Measurements from ENCODE around the gene DBH. TPM values are rescaled to one million over a fixed set of nuclear protein-coding genes. Genes with fewer than 3 reads are reported as not detected.

The DBH gene
- polyA plus RNA-seq, 1 experiment: not detected

DNA sequence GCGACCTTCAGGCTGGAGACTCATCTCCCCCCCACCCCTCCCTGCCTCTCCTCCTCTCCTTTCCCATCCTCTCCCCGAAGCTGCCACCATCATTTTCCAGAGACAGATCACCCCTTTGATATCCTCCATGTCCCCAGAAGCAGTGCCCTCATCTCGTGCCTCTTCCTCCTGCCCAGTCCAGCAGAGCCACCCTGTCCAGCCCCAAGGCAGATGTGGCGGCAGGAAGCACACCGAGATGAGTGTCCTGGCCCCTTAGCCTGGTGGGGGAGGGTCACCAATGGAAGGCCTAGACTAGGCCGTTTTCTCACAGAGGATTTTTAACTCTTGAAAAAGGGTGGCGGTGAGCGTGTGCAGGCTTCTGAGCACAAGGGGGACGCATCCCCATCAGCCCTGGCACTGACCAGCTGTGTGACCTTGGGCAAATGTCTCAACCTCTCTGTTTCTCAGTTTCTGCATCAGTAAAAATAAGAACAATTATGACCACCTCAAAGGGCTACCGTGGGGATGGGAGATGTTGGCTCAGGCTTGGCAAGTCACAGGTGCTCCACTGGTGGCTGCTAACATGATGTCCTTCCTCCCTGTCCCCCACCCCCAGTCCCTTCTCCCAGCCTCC, 53.1 kb downstream of the DBH start:
- TF ChIP-seq, protein P1, sequence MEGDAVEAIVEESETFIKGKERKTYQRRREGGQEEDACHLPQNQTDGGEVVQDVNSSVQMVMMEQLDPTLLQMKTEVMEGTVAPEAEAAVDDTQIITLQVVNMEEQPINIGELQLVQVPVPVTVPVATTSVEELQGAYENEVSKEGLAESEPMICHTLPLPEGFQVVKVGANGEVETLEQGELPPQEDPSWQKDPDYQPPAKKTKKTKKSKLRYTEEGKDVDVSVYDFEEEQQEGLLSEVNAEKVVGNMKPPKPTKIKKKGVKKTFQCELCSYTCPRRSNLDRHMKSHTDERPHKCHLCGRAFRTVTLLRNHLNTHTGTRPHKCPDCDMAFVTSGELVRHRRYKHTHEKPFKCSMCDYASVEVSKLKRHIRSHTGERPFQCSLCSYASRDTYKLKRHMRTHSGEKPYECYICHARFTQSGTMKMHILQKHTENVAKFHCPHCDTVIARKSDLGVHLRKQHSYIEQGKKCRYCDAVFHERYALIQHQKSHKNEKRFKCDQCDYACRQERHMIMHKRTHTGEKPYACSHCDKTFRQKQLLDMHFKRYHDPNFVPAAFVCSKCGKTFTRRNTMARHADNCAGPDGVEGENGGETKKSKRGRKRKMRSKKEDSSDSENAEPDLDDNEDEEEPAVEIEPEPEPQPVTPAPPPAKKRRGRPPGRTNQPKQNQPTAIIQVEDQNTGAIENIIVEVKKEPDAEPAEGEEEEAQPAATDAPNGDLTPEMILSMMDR (IDR thresholded peaks at IDR 0.05; ENCODE audit: insufficient read depth, low read depth, low read length): no peak
- Histone ChIP-seq H3K36me3 (ENCODE audit: control insufficient read depth, insufficient read depth, low read length) (no peaks in the 10 kb centered on the region), H3K4me3 (ENCODE audit: low read depth, low read length) (no peak overlapping the region), H3K27me3 (ENCODE audit: control insufficient read depth, insufficient read depth, low read length) (peaks cover 2% of the 10 kb centered on the region; the same call in 1 of the 2 replicates)
- POLR2A ChIA-PET: no interaction called here
- CTCF ChIA-PET: no interaction called here
- DNase-seq (ENCODE audit: low read depth): no peak

DNA sequence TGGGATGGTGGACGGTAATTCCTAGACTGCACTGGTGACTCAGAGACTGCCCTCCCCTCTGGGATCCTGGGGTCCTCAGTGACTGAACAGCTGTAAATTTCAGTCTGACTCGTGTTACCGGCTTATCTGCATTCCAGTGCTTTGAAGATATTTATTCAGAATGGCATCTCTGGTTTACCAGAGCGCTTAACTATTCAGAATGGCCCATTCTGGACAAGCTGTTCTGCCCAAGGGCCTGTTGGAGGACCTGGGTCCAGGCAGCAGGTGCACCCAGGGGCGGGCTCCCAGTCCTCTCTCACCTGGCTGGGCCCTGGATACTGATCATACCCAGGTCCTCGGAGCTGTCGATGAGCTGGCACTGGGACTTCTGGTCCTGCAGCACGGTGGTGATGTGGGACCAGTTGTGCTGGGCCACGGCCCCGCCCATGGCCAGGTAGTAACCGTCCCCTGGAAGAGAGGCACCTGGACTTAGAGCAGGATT, 54.0 kb downstream of the DBH start:
- POLR2A ChIA-PET: no interaction called here
- DNase-seq (ENCODE audit: low read depth): no peak

GRCh38 chr9:133691191-133691590, 55.0 kb downstream of the DBH start:
- CTCF ChIA-PET: interaction anchor here (0.9 to 1.2 kb wide), 2 partner anchors 11 to 25 kb away, joined by 3 read pairs; no protein-coding TSS in a partner anchor

More for the DNA sequence above, 54.0 kb downstream of the DBH start:
- Histone ChIP-seq H3K27me3 (ENCODE audit: control insufficient read depth, insufficient read depth, low read length) (peaks cover 2% of the 10 kb centered on the region; the same call in 1 of the 2 replicates), H3K4me3 (ENCODE audit: low read depth, low read length) (no peak overlapping the region), H3K36me3 (ENCODE audit: control insufficient read depth, insufficient read depth, low read length) (no peaks in the 10 kb centered on the region)
- TF ChIP-seq, protein P1 (IDR thresholded peaks at IDR 0.05; ENCODE audit: insufficient read depth, low read depth, low read length): no peak
- CTCF ChIA-PET: no interaction called here

DNA sequence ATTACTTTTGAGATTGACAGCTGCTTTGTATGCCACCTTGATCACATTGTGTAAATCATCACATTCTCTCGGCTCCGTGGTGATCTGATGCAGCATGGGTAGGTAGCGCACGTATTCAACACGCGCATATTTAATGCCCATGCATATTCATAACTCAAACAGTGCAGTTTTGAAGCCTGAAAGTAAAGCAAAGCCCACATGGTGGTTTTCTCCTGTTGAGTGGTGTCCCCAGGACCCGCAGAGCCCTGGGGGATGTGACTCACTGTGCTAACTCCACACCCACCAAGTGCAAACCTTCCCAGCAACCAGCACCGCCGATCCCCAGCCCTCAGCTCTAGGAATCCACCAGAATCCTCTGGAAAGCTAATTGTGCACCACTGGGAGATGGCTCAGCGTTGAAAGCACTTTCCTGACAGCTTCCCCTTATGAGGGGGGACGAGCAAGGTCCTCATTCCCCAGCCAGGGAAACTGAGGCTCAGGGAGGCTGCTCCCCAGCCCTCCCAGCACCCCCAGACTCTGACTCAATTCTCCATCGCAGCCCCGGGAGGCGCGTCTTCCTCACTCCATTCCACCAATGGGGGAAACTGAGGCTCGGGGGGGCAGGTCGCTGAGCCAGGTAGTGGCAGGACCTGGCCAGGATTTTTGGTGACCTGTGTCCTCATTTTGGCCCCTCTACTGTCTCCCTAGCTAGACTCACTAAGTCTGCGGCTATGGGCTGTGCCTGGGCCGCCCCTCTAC, 55.6 kb downstream of the DBH start:
- Histone ChIP-seq H3K4me3 (ENCODE audit: low read depth, low read length) (no peak overlapping the region), H3K36me3 (ENCODE audit: control insufficient read depth, insufficient read depth, low read length) (no peaks in the 10 kb centered on the region), H3K27me3 (ENCODE audit: control insufficient read depth, insufficient read depth, low read length) (peaks cover 4% of the 10 kb centered on the region; the same call in 1 of the 2 replicates)
- CTCF ChIA-PET: interaction anchor here (0.9 to 1.2 kb wide), 2 partner anchors 12 to 24 kb away, joined by 3 read pairs; no protein-coding TSS in a partner anchor
- DNase-seq (ENCODE audit: low read depth): no peak
- TF ChIP-seq, protein P1 (IDR thresholded peaks at IDR 0.05; ENCODE audit: insufficient read depth, low read depth, low read length): no peak
- POLR2A ChIA-PET: no interaction called here

More at GRCh38 chr9:133691191-133691590, 55.0 kb downstream of the DBH start:
- POLR2A ChIA-PET: no interaction called here
- no peaks in the 10 kb centered on the region for H3K36me3 ChIP-seq (ENCODE audit: control insufficient read depth, insufficient read depth, low read length)
- TF ChIP-seq, protein P1 (IDR thresholded peaks at IDR 0.05; ENCODE audit: insufficient read depth, low read depth, low read length): no peak
- DNase-seq (ENCODE audit: low read depth): no peak
- H3K4me3 ChIP-seq (ENCODE audit: low read depth, low read length): no peak overlapping the region
- peaks cover 4% of the 10 kb centered on the region; the same call in 1 of the 2 replicates for H3K27me3 ChIP-seq (ENCODE audit: control insufficient read depth, insufficient read depth, low read length)

DNA sequence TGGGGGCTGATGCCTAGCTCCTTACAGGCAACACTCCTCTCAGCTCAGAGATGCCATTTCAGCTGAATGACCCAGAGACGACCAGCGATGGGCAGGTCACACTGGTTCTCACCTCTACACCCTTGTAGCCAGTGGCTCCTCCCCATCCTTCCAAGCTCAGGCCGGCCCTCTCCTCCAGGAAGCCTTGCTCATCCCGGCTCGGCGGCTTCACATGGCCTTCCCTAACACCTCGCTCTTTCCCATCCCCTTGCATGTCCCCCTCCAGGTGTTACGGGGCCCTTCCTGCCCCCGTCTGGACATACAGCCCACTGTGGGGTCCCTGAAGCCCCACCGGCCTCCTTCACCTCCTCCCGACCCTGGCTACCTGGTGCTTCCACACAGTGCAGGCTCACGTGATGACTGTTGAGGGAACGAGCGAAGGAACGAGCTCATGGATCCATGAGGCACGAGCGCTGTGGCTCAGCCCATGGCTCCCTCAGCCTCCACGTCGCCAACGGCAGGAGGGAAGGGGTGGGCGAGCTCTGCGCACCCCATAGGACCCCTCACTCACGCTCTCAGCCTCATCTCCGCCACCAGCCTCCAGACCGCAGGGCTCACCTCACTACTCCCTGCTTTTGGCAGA, 56.3 kb downstream of the DBH start:
- DNase-seq (ENCODE audit: low read depth): no peak
- no peak overlapping the region for H3K4me3 ChIP-seq (ENCODE audit: low read depth, low read length)
- TF ChIP-seq, protein P1 (IDR thresholded peaks at IDR 0.05; ENCODE audit: insufficient read depth, low read depth, low read length): no peak
- no peaks in the 10 kb centered on the region for H3K36me3 ChIP-seq (ENCODE audit: control insufficient read depth, insufficient read depth, low read length)
- ChIA-PET POLR2A (no interaction called here), CTCF (interaction anchor here (0.7 to 0.9 kb wide), 2 partner anchors 13 to 302 kb away, joined by 3 read pairs; no protein-coding TSS in a partner anchor)
- peaks cover 4% of the 10 kb centered on the region; the same call in 1 of the 2 replicates for H3K27me3 ChIP-seq (ENCODE audit: control insufficient read depth, insufficient read depth, low read length)
